Fibroblast of lung (primary cell): ENCODE results near the gene OXER1. TPM values are rescaled to one million over a fixed set of nuclear protein-coding genes. Genes with fewer than 3 reads are reported as not detected.

Experiments
- DNase-seq, 2 donors: peaks; one replicate each; pipeline versions ENCODE4 v3.0.0 to v3.0.0-alpha.2; 2010; ENCODE audit warnings: low read depth in 2 of 2
- H2AFZ ChIP-seq: 2 replicates; pipeline ENCODE4 v1.5.1; 2012; ENCODE audit warnings: low read length, control low read depth, inconsistent platforms
- H3K27ac ChIP-seq: 2 replicates; pipeline ENCODE4 v1.5.1; 2011; ENCODE audit warnings: low read length, control low read depth; ENCODE audit not compliant: insufficient read depth
- H3K27me3 ChIP-seq: 2 replicates; pipeline ENCODE4 v1.5.1; 2011; ENCODE audit warnings: mild to moderate bottlenecking, low read length; ENCODE audit not compliant: control insufficient read depth, insufficient read depth
- H3K36me3 ChIP-seq: 2 replicates; pipeline ENCODE4 v1.5.1; 2011; ENCODE audit warnings: low read length; ENCODE audit not compliant: control insufficient read depth, insufficient read depth
- H3K4me1 ChIP-seq: 2 replicates; pipeline ENCODE4 v1.5.1; 2011; ENCODE audit warnings: low read length; ENCODE audit not compliant: control insufficient read depth, insufficient read depth; ENCODE audit errors: extremely low read depth
- H3K4me2 ChIP-seq: 2 replicates; pipeline ENCODE4 v1.5.1; 2011; ENCODE audit warnings: low read length, control low read depth; ENCODE audit not compliant: insufficient read depth; ENCODE audit errors: extremely low read depth
- H3K4me3 ChIP-seq, 4 experiments: fragments of 200-600 bp in 1 of 4; sonication (generic) in 1 of 4; replicated peaks in 1 of 4; 2 replicates each; pipeline ENCODE4 v1.5.1; 2011 to 2016; ENCODE audit warnings: low read length in 4 of 4, low read depth in 3 of 4, mild to moderate bottlenecking in 3 of 4, control low read depth in 2 of 4, inconsistent platforms in 1 of 4, mixed read lengths in 1 of 4; ENCODE audit not compliant: insufficient read depth in 1 of 4; ENCODE audit errors: control extremely low read depth in 1 of 4
- H3K79me2 ChIP-seq: 2 replicates; pipeline ENCODE4 v1.5.1; 2012; ENCODE audit warnings: mild to moderate bottlenecking, low read length, inconsistent platforms; ENCODE audit not compliant: control insufficient read depth, insufficient read depth
- H3K9ac ChIP-seq: 2 replicates; pipeline ENCODE4 v1.5.1; 2011; ENCODE audit warnings: mild to moderate bottlenecking, low read length, control low read depth; ENCODE audit not compliant: insufficient read depth
- H3K9me3 ChIP-seq: 2 replicates; pipeline ENCODE4 v1.5.1; 2012; ENCODE audit warnings: low read depth, low read length; ENCODE audit not compliant: control insufficient read depth, insufficient read depth
- H4K20me1 ChIP-seq: 2 replicates; pipeline ENCODE4 v1.5.1; 2011; ENCODE audit warnings: low read length; ENCODE audit not compliant: control insufficient read depth, insufficient read depth; ENCODE audit errors: extremely low read depth
- EZH2 ChIP-seq: IDR thresholded peaks from 2 replicates; pipeline ENCODE4 v1.5.1; 2012; ENCODE audit warnings: low read length, control low read depth, mild to moderate bottlenecking; ENCODE audit errors: missing control alignments
- polyA plus RNA-seq, 2 donors: library from polyadenylated mRNA; depleted of rRNA in 1 of 2; stranded (reverse) in 1 of 2; unstranded in 1 of 2; fragments of >200 nt; gene quantifications; 2 replicates each; pipeline ENCODE4 v1.2.1, GENCODE V29; 2011 to 2012; ENCODE audit warnings: missing spikeins in 1 of 2
- total RNA-seq: library from RNA; depleted of rRNA; stranded (reverse); fragments of >200 nt; gene quantifications from 2 replicates; pipeline ENCODE4 v1.2.1, GENCODE V29; 2014
- TF ChIP-seq, protein P1 (sequence below), 2 donors: IDR thresholded peaks in 1 of 2; conservative IDR thresholded peaks in 1 of 2; 1 replicate in 1 of 2; 2 replicates in 1 of 2; pipeline ENCODE4 v1.5.1; 2011 to 2012; ENCODE audit warnings: low read length in 2 of 2, control low read depth in 1 of 2, inconsistent platforms in 1 of 2, low read depth in 1 of 2, mild to moderate bottlenecking in 1 of 2

OXER1 gene
- total and polyA plus RNA-seq, 2 donors (not counting 1 experiment from before 2014, with no cell fraction given): 0.17 TPM; not detected in 1

DNA sequence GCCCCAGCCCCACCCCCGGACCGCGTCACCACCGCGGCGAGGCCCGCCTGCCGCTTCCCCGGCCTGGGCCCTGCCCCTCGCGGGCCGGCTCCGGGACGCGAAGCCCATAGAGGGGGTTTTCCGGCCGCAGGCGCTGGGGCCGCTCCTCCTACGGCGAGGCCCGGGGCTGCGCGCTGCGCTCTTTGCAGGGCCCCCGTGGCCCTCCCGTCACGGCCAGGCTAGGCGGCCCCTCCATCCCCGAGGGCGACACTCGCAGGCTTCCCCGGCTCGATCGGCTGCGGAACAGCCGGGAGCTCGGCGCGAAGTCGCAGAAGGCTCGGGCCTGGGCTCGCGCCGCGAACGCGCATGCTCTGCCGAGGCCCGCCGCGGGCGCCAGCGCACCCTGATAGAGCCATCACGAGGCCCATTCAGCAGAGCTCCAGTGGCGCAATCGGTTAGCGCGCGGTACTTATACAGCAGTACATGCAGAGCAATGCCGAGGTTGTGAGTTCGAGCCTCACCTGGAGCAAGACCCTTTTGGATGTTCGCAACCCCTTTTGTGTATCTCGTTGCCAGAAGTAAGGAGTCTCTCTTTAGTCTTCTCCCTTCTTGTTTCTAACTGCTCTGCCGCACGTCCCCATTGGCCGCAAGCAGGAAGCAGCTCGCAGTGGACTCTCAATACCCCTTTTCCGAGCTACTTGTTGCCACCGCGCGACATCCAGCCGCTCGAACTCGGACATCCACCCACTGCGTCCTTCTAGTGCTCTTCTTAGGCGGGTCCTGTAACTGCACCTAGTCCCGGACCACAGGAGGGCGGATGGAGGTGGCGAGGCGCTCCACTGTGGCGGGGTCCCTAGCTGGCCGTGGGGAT is 46.4 kb upstream of the OXER1 start:
- H3K27me3 ChIP-seq: no peaks in the 10 kb centered on the region
- H3K27ac ChIP-seq: peak overlapping the region; percentile 93
- H3K36me3 ChIP-seq: no peaks in the 10 kb centered on the region
- H3K4me1 ChIP-seq: peaks cover 4% of the 10 kb centered on the region
- H4K20me1 ChIP-seq: no peaks in the 10 kb centered on the region
- peak overlapping the region; percentile 50 to 67 (median 64) for H3K4me3 ChIP-seq
- peak overlapping the region; percentile 78 for H3K4me2 ChIP-seq
- no peaks in the 10 kb centered on the region for H3K79me2 ChIP-seq
- H3K9me3 ChIP-seq: no peaks in the 10 kb centered on the region
- peak overlapping the region; percentile 97 for H3K9ac ChIP-seq
- H2AFZ ChIP-seq: peak overlapping the region; percentile 90
- DNase-seq: peak; percentile 96 to 98
- no peak for TF ChIP-seq EZH2
- TF ChIP-seq, protein P1, sequence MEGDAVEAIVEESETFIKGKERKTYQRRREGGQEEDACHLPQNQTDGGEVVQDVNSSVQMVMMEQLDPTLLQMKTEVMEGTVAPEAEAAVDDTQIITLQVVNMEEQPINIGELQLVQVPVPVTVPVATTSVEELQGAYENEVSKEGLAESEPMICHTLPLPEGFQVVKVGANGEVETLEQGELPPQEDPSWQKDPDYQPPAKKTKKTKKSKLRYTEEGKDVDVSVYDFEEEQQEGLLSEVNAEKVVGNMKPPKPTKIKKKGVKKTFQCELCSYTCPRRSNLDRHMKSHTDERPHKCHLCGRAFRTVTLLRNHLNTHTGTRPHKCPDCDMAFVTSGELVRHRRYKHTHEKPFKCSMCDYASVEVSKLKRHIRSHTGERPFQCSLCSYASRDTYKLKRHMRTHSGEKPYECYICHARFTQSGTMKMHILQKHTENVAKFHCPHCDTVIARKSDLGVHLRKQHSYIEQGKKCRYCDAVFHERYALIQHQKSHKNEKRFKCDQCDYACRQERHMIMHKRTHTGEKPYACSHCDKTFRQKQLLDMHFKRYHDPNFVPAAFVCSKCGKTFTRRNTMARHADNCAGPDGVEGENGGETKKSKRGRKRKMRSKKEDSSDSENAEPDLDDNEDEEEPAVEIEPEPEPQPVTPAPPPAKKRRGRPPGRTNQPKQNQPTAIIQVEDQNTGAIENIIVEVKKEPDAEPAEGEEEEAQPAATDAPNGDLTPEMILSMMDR (conservative IDR thresholded peaks at IDR 0.05 in 1 of 2, IDR thresholded peaks at IDR 0.05 in 1 of 2; ENCODE audit: low read depth in 1 of 2, low read length in 2 of 2): no peak

DNA sequence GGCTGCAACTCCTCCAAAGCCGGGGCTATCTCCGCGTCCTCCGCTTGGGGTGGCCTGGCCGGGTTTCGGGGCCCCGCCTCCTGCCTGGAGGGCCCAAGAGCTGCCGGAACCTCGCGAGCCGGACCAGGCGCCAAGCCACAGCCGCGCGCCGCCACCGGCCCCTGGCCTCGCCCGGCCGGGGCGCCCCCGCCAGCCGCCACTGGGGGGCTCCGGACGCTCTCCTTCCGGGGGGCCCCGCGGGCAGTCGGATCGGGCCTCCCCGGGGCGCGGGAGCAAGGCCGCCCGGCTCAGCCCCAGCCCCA is 45.8 kb upstream of the OXER1 start:
- peak overlapping the region; percentile 36 for H3K4me2 ChIP-seq
- no peaks in the 10 kb centered on the region for H3K27me3 ChIP-seq
- peak; percentile 79 to 84 for DNase-seq
- TF ChIP-seq, protein P1 (conservative IDR thresholded peaks at IDR 0.05 in 1 of 2, IDR thresholded peaks at IDR 0.05 in 1 of 2; ENCODE audit: low read depth in 1 of 2, low read length in 2 of 2): no peak
- TF ChIP-seq EZH2: no peak
- H2AFZ ChIP-seq: peak overlapping the region; percentile 35
- no peaks in the 10 kb centered on the region for H3K9me3 ChIP-seq
- H3K4me1 ChIP-seq: peaks cover 4% of the 10 kb centered on the region
- H3K79me2 ChIP-seq: no peaks in the 10 kb centered on the region
- H4K20me1 ChIP-seq: no peaks in the 10 kb centered on the region
- peak overlapping the region; percentile 97 for H3K9ac ChIP-seq
- H3K4me3 ChIP-seq: peak overlapping the region; percentile 33 to 68 (median 52)
- H3K27ac ChIP-seq: peak overlapping the region; percentile 93
- H3K36me3 ChIP-seq: no peaks in the 10 kb centered on the region

DNA sequence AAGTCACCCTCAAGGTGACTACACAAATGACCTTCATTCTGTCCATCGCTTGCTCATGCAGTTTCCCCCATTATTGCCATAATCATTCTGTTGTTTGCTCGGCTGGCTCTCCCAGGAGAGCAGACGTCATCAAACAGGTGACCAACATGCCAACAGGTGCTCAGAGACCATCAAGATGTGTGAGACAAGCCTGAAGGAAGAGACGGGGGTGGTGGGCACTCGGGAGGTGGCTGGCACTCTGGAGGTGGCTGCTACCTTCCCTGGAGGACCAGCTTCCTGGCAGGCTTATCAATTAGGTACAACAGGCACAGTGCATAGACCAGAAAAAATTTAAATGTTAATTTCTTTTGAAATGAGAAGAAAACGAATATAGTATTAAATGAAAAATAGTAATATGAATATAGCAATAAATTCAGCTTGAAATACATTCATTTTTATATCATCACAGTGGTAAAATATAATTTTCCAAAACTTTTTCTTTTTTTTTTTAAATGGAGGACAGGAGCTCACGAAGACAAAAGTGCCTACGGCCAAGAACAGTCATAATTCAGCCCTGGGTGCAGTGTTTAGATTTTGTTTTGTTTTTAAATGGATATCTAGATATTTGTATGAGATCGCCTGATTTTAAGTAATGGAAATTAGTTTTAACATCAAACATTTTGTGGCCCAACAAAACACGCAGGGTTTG is 45.3 kb upstream of the OXER1 start:
- Histone ChIP-seq H3K36me3 (no peaks in the 10 kb centered on the region), H3K79me2 (no peaks in the 10 kb centered on the region), H3K27me3 (peaks cover under 1% of the 10 kb centered on the region), H3K9ac (peak overlapping the region; percentile 97), H3K4me1 (peaks cover 4% of the 10 kb centered on the region), H3K4me3 (peak overlapping the region; percentile 33 to 68 (median 52)), H4K20me1 (no peaks in the 10 kb centered on the region), H3K9me3 (no peaks in the 10 kb centered on the region), H3K27ac (peak overlapping the region; percentile 53), H2AFZ (peak overlapping the region; percentile 35), H3K4me2 (peak overlapping the region; percentile 36)
- DNase-seq: no peak
- TF ChIP-seq EZH2: no peak
- TF ChIP-seq, protein P1 (conservative IDR thresholded peaks at IDR 0.05 in 1 of 2, IDR thresholded peaks at IDR 0.05 in 1 of 2; ENCODE audit: low read depth in 1 of 2, low read length in 2 of 2): no peak
